CD4-positive, CD25-positive, alpha-beta regulatory T cell (primary cell): ENCODE data around the gene ARID1A. TPM values are rescaled to one million over a fixed set of nuclear protein-coding genes. Genes with fewer than 3 reads are reported as not detected.

Experiments
- polyA plus RNA-seq, 4 donors: library from polyadenylated mRNA; unstranded; fragments of 300-500 nt; fragmentation: Illumina TruSeq; gene quantifications; one replicate each; pipeline ENCODE4 v1.2.3, GENCODE V29; 2021
- total RNA-seq: library from RNA; stranded (reverse); gene quantifications from one replicate; pipeline ENCODE4 v1.2.3, GENCODE V29; 2022

The ARID1A gene
- total and polyA plus RNA-seq, 5 donors from 2014 or later: 9.5 to 139 (median 13.2) TPM

Other genes with a start within 250 kb of the ARID1A start
- 323 TPM for gene HMGN2, start 223.6 kb upstream of the ARID1A start, total RNA-seq
- 1,000 to 10,000 TPM in 1 of 4 donors, 100 to 1,000 TPM in 3; 899 to 1,017 (median 929) TPM for gene HMGN2, start 223.6 kb upstream of the ARID1A start, polyA plus RNA-seq
- 97.4 TPM for gene RPS6KA1, start 166.3 kb upstream of the ARID1A start, total RNA-seq
- gene RPS6KA1, start 166.3 kb upstream of the ARID1A start, polyA plus RNA-seq: 100 to 1,000 TPM; 168 to 218 (median 175) TPM
- 8.6 TPM for gene PIGV, start 91.9 kb downstream of the ARID1A start, total RNA-seq
- gene PIGV, start 91.9 kb downstream of the ARID1A start, polyA plus RNA-seq: 10 to 100 TPM in 2 of 4 donors, 1 to 10 TPM in 2; 8.3 to 13.2 (median 9.8) TPM
- 73.6 TPM for gene ZDHHC18, start 130.7 kb downstream of the ARID1A start, total RNA-seq
- gene ZDHHC18, start 130.7 kb downstream of the ARID1A start, polyA plus RNA-seq: 10 to 100 TPM in 2 of 4 donors, 1 to 10 TPM in 2; 4.4 to 14.8 (median 10.3) TPM
- 1.3 TPM for gene SFN, start 167.1 kb downstream of the ARID1A start, total RNA-seq
- gene SFN, start 167.1 kb downstream of the ARID1A start, polyA plus RNA-seq: not detected
- 45.5 TPM for gene GPN2, start 194.3 kb downstream of the ARID1A start, total RNA-seq
- 10 to 100 TPM; 12.1 to 32.1 (median 20.5) TPM for gene GPN2, start 194.3 kb downstream of the ARID1A start, polyA plus RNA-seq
- 26.7 TPM for gene GPATCH3, start 204.5 kb downstream of the ARID1A start, total RNA-seq
- 10 to 100 TPM; 14.0 to 19.0 (median 17.6) TPM for gene GPATCH3, start 204.5 kb downstream of the ARID1A start, polyA plus RNA-seq
- gene NR0B2, start 218.0 kb downstream of the ARID1A start, total RNA-seq: not detected
- gene NR0B2, start 218.0 kb downstream of the ARID1A start, polyA plus RNA-seq: not detected
- 41.2 TPM for gene NUDC, start 225.7 kb downstream of the ARID1A start, total RNA-seq
- gene NUDC, start 225.7 kb downstream of the ARID1A start, polyA plus RNA-seq: 10 to 100 TPM; 75.0 to 93.4 (median 84.8) TPM